Endothelial cell of umbilical vein (primary cell): ENCODE data around the gene CHP1.

ENCODE experiments used
- EZH2 ChIP-seq: IDR thresholded peaks from 2 replicates; pipeline ENCODE4 v1.6.1; 2012; ENCODE audit warnings: borderline replicate concordance, low read depth, mild to moderate bottlenecking, moderate library complexity, low read length, inconsistent platforms; ENCODE audit not compliant: severe bottlenecking
- JUN ChIP-seq: IDR thresholded peaks from 2 replicates; pipeline ENCODE4 v1.6.1; 2011; ENCODE audit warnings: borderline replicate concordance, low read depth; ENCODE audit not compliant: insufficient read length, insufficient read depth
- POLR2AphosphoS5 ChIP-seq: IDR thresholded peaks from 2 replicates; pipeline ENCODE4 v1.6.1; 2012; ENCODE audit warnings: low read depth, mild to moderate bottlenecking, control low read depth, low read length, moderate library complexity; ENCODE audit not compliant: insufficient read depth
- TF ChIP-seq, protein P1 (sequence below), 2 donors: IDR thresholded peaks; 1 replicate in 1 of 2; 2 replicates in 1 of 2; pipeline ENCODE4 v1.5.1; 2011; ENCODE audit warnings: low read length in 2 of 2, mild to moderate bottlenecking in 2 of 2, moderate library complexity in 2 of 2, control low read depth in 1 of 2, inconsistent platforms in 1 of 2, low read depth in 1 of 2; ENCODE audit not compliant: insufficient read depth in 1 of 2; ENCODE audit errors: extremely low read depth in 1 of 2

- no peak for TF ChIP-seq EZH2
- peak; percentile 3 for TF ChIP-seq JUN
- no peak for TF ChIP-seq POLR2AphosphoS5
- TF ChIP-seq, protein P1, sequence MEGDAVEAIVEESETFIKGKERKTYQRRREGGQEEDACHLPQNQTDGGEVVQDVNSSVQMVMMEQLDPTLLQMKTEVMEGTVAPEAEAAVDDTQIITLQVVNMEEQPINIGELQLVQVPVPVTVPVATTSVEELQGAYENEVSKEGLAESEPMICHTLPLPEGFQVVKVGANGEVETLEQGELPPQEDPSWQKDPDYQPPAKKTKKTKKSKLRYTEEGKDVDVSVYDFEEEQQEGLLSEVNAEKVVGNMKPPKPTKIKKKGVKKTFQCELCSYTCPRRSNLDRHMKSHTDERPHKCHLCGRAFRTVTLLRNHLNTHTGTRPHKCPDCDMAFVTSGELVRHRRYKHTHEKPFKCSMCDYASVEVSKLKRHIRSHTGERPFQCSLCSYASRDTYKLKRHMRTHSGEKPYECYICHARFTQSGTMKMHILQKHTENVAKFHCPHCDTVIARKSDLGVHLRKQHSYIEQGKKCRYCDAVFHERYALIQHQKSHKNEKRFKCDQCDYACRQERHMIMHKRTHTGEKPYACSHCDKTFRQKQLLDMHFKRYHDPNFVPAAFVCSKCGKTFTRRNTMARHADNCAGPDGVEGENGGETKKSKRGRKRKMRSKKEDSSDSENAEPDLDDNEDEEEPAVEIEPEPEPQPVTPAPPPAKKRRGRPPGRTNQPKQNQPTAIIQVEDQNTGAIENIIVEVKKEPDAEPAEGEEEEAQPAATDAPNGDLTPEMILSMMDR (IDR thresholded peaks at IDR 0.05; ENCODE audit: extremely low read depth in 1 of 2, insufficient read depth in 1 of 2, low read depth in 1 of 2, low read length in 2 of 2) = no peak
Observed at GRCh38 chr15:41281236-41281635, 50.2 kb downstream of the CHP1 start.
